ENCODE measurements around the gene DUT.

DUT gene

DNA sequence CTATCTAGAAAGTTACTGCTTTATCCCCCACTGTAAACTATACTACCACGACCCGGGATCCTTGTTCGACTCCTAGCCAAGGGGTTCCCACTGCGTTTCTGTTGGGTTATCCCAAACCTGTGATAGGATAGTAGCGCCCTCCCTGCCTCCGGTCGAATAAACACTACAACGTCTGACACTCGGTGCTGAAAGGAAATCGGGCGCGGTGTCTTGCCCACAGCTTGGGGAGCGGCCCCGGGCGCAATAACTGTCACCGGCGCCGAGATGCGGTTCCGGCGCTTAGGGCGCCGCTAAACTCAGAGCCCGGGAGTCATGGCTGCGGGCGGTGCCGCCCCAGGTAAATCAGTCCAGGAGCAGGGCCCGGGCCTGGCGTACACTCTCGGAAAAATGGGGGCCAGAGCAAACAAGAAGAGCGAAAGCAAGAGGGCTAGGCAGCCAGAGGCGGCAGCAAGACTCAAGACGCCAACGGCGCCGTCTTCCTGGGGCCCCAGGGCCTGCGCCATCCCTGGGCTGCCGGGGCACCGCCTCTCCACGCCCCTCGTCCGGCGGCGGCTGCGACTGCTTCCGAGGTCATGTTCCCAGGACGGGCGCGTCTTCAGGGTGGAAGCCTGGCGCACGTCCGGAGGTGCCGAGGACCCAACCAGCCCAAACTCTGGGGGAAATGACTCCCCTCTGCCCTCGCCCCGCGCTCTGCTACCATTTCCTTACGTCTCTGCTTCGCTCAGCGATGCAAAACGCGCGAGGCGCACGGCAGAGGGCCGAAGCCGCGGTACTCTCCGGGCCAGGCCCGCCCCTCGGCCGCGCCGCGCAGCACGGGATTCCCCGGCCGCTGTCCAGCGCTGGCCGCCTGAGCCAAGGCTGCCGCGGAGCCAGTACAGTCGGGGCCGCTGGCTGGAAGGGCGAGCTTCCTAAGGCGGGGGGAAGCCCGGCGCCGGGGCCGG is at the start of gene DUT:
Gene DUT (plus strand): TSS at position 575 of the 941 bp plus-strand sequence. CDS start 87 bp downstream, at position 662.
- TF ChIP-seq, protein P1, sequence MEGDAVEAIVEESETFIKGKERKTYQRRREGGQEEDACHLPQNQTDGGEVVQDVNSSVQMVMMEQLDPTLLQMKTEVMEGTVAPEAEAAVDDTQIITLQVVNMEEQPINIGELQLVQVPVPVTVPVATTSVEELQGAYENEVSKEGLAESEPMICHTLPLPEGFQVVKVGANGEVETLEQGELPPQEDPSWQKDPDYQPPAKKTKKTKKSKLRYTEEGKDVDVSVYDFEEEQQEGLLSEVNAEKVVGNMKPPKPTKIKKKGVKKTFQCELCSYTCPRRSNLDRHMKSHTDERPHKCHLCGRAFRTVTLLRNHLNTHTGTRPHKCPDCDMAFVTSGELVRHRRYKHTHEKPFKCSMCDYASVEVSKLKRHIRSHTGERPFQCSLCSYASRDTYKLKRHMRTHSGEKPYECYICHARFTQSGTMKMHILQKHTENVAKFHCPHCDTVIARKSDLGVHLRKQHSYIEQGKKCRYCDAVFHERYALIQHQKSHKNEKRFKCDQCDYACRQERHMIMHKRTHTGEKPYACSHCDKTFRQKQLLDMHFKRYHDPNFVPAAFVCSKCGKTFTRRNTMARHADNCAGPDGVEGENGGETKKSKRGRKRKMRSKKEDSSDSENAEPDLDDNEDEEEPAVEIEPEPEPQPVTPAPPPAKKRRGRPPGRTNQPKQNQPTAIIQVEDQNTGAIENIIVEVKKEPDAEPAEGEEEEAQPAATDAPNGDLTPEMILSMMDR (IDR thresholded peaks at IDR 0.05; ENCODE audit: borderline replicate concordance, control extremely low read depth, extremely low read depth, insufficient read depth, missing control alignments) = no peak
- DNase-seq (ENCODE audit: low spot score) = peak; percentile 87
- in situ Hi-C loops (cut with MboI; ENCODE audit: low sequenced_read_pairs, unreplicated experiment) = no loop called here

DNA sequence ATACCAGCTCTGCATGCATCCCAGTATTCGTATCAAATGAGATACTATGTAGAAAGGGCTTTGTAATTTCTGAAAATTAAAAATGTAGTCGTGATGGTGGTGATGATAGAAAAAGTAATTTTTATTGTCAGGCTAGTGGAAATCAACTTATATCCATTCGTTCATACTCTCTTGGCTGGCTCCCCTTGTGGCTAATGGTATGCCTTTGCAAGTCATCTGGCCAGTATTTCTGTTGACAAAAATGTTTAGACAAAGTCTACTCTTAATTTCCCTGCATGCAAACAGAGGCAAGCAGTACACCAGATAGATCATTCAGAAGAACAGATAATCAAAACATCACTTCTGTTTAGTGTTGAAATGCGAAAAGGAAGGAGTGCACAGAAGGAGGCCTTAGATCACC is 49.6 kb upstream of the DUT start:
- TF ChIP-seq, protein P1 (IDR thresholded peaks at IDR 0.05; ENCODE audit: borderline replicate concordance, control extremely low read depth, extremely low read depth, insufficient read depth, missing control alignments) = no peak
- no peak for DNase-seq (ENCODE audit: low spot score)
- in situ Hi-C loops (cut with MboI; ENCODE audit: low sequenced_read_pairs, unreplicated experiment) = loop anchor here (25.0 kb wide), 1 partner anchor 1094 kb away; no protein-coding TSS in a partner anchor

DNA sequence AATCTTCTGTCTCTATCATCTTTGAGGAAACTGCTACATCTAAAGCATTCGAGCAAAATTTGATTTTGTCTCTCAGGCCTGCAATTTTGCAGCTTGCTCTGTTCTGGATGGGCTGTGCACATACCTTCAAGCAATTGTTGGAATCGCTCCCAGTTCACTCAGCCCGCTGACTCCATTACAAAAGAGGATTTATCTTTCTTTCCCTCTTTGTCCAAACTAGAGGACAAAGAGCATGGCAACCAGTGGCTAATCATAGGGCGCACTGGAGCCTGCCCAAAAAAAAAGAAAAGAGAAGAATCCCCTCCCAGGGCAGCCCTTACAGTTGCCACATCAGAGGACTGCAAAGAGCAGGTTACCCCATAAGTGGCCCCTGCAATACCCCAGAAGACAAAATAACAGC is 49.0 kb upstream of the DUT start:
- no peak for DNase-seq (ENCODE audit: low spot score)
- in situ Hi-C loops (cut with MboI; ENCODE audit: low sequenced_read_pairs, unreplicated experiment) = loop anchor here (25.0 kb wide), 1 partner anchor 1095 kb away; no protein-coding TSS in a partner anchor
- TF ChIP-seq, protein P1 (IDR thresholded peaks at IDR 0.05; ENCODE audit: borderline replicate concordance, control extremely low read depth, extremely low read depth, insufficient read depth, missing control alignments) = no peak

DNA sequence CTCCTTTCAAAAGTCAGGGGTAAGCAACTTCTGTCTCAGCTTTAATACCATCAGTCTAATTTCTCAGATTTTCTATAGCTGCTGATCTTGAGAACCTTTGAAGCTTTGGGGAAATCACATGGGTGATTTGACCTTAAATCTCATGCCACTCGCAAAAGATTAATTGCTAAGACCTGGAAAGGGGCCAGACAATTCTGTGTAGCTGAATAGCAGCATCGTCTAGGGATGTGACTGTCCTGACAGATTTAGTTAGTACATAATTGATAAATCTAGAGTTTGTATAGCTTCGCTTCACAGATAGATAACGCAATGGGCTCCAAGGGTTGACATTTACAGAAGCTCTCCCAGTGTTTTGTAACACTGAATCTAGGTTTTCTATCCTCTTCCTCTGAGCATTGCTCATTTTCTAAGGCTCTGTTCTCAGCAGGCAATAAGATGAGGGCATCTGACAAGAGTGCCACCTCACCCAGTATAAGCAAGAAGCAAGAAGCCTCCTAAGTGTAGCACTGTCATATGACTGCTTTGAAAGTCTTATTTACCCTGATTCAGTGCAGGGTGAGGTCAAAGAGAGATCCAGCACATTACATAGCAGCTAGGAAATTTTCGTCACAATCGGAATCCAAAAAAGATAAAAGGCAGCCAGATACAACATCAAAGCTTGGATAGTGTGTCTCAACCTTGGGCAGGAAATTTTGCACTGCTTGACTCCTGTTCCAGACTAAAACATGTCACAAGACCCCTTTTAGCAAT is 47.7 kb upstream of the DUT start:
- TF ChIP-seq, protein P1 (IDR thresholded peaks at IDR 0.05; ENCODE audit: borderline replicate concordance, control extremely low read depth, extremely low read depth, insufficient read depth, missing control alignments) = no peak
- no peak for DNase-seq (ENCODE audit: low spot score)
- in situ Hi-C loops (cut with MboI; ENCODE audit: low sequenced_read_pairs, unreplicated experiment) = loop anchor here (25.0 kb wide), 1 partner anchor 1096 kb away; no protein-coding TSS in a partner anchor

DNA sequence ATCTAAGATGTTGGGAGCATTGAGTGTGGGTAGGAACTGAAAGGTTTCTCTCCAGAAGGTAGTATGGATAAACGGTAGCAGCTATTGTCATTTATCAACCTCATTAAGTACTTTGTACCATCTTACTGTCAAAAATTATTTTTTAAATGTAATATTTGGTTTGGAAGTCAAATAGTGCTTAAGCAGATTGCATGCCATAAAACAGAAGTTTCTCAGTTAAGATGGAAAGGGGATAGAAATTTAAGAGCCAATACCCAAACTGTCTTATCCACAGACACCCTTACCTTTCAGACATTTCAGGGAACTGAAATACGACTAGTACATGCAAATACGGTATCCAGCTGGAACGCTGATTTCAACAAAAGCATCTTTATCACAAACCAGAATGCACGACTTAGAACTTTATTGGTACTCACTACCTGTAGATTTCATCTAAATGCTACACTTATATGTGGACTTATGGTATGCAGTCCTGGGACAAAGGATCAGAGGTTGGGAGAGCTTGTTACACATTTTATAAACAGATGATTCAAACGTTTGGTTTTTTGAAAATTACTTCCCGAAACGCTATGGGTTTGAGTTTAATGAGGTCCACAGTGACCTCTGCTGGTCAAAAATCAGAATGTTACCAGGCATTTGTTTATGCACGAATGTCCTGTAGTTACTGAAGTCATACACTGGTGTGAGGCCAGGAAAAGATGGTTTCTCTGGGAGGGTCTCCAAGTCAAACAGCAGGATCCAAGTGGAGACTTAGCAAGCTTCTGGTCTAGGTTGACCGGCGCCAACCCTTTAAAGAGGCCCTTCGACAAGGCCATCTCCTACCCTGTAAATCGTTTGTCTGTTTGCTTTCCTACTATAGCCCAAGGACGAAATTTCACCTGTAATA is 45.7 kb upstream of the DUT start:
- TF ChIP-seq, protein P1 (IDR thresholded peaks at IDR 0.05; ENCODE audit: borderline replicate concordance, control extremely low read depth, extremely low read depth, insufficient read depth, missing control alignments) = peak; percentile 52
- DNase-seq (ENCODE audit: low spot score) = peak; percentile 47
- in situ Hi-C loops (cut with MboI; ENCODE audit: low sequenced_read_pairs, unreplicated experiment) = loop anchor here (25.0 kb wide), 1 partner anchor 1098 kb away; no protein-coding TSS in a partner anchor
